CD4-positive, alpha-beta T cell (primary cell): ENCODE measurements around the gene DKK3. TPM values are rescaled to one million over a fixed set of nuclear protein-coding genes. Genes with fewer than 3 reads are reported as not detected.

Source experiments
- ATAC-seq: fragments of 200-7000 bp; cut with Tn5 transposase; one replicate; pipeline ENCODE4 v1.10.0; 2022; ENCODE audit warnings: mild to moderate bottlenecking; ENCODE audit not compliant: poor library complexity
- CTCF ChIA-PET: fragments of 350-600 bp; sonication (Branson Sonifier 250); formaldehyde crosslinking; loops from one replicate; lab custom pipeline; 2021; ENCODE audit warnings: antibody characterized with exemption, inconsistent platforms; lab: Charles Lee
- POLR2A ChIA-PET: fragments of 350-600 bp; sonication (Branson Sonifier 250); formaldehyde crosslinking; loops from one replicate; lab custom pipeline; 2021; ENCODE audit warnings: antibody characterized with exemption, inconsistent platforms; lab: Charles Lee
- DNase-seq, 14 experiments: peaks; one replicate each; pipeline ENCODE4 v3.0.0-alpha.2; 2013 to 2020; ENCODE audit warnings: mixed read lengths in 2 of 14
- H3K27ac ChIP-seq, 2 donors: one replicate each; pipeline versions ENCODE4 v1.5.1 to v1.7.0; 2013; ENCODE audit warnings: low read length in 2 of 2, low read depth in 1 of 2, mild to moderate bottlenecking in 1 of 2
- H3K27me3 ChIP-seq, 2 experiments: 1 replicate in 1 of 2; 2 replicates in 1 of 2; pipeline versions ENCODE4 v1.6.1 to v1.7.0; 2013; ENCODE audit warnings: low read length in 2 of 2, control low read depth in 1 of 2, mild to moderate bottlenecking in 1 of 2, moderate library complexity in 1 of 2; ENCODE audit not compliant: insufficient read depth in 2 of 2, control insufficient read depth in 1 of 2
- H3K36me3 ChIP-seq: one replicate; pipeline ENCODE4 v1.6.1; 2013; ENCODE audit warnings: low read length, control low read depth; ENCODE audit not compliant: insufficient read depth
- H3K4me1 ChIP-seq: one replicate; pipeline ENCODE4 v1.6.1; 2013; ENCODE audit warnings: low read length, control low read depth; ENCODE audit not compliant: insufficient read depth
- H3K4me3 ChIP-seq: one replicate; pipeline ENCODE4 v1.5.1; 2013; ENCODE audit warnings: mild to moderate bottlenecking, low read length, moderate library complexity
- H3K9me3 ChIP-seq, 2 experiments: 1 replicate in 1 of 2; 2 replicates in 1 of 2; pipeline versions ENCODE4 v1.6.1 to v1.7.0; 2013; ENCODE audit warnings: low read length in 2 of 2, mild to moderate bottlenecking in 2 of 2, control low read depth in 1 of 2, moderate library complexity in 1 of 2; ENCODE audit not compliant: control insufficient read depth in 1 of 2, insufficient read depth in 1 of 2
- H3K27ac Mint-ChIP-seq: one replicate; pipeline ENCODE4 v1.8.0; 2020; ENCODE audit warnings: mixed read lengths
- H3K27me3 Mint-ChIP-seq: one replicate; pipeline ENCODE4 v1.8.0; 2021; ENCODE audit warnings: mixed read lengths
- H3K36me3 Mint-ChIP-seq: one replicate; pipeline ENCODE4 v1.8.0; 2021; ENCODE audit warnings: low read depth, mixed read lengths
- H3K4me1 Mint-ChIP-seq: one replicate; pipeline ENCODE4 v1.8.0; 2021; ENCODE audit warnings: low read depth, mixed read lengths
- H3K4me3 Mint-ChIP-seq: one replicate; pipeline ENCODE4 v1.8.0; 2020; ENCODE audit warnings: mild to moderate bottlenecking, mixed read lengths
- H3K9me3 Mint-ChIP-seq: one replicate; pipeline ENCODE4 v1.8.0; 2020; ENCODE audit warnings: mixed read lengths
- CTCF ChIP-seq: fragments of 200-600 bp; IDR thresholded peaks from one replicate; pipeline ENCODE4 v1.8.0; 2022; ENCODE audit warnings: antibody characterized with exemption, mild to moderate bottlenecking
- intact Hi-C, 2 experiments: fragments of 100-400 bp; cut with DNase I in 1 of 2; cut with micrococcal nuclease in 1 of 2; formaldehyde crosslinking; loops; one replicate each; pipeline versions ENCODE4 v1.15.1 to v1.9.0; 2023 to 2025; cut with DNase I, micrococcal nuclease
- total RNA-seq, 174 experiments: library from RNA in 2 of 174; stranded (reverse) in 2 of 174; gene quantifications; one replicate each; pipeline ENCODE4 v1.2.3 and lab custom pipeline; 2021 to 2026

The DKK3 gene
- total RNA-seq, 2 experiments from 2014 or later: 0.61 to 0.71 TPM

- Mint-ChIP-seq H3K27me3 (peaks cover 80% of the 10 kb centered on the region), H3K4me3 (no peak overlapping the region), H3K9me3 (no peaks in the 10 kb centered on the region), H3K36me3 (no peaks in the 10 kb centered on the region), H3K27ac (no peak overlapping the region), H3K4me1 (peaks cover 12% of the 10 kb centered on the region)
- ChIA-PET CTCF (no interaction called here), POLR2A (no interaction called here)
- ATAC-seq (no peak), DNase-seq (no peak)
- no peak for TF ChIP-seq CTCF
- peaks cover 13% of the 10 kb centered on the region for H3K4me1 ChIP-seq
- H3K4me3 ChIP-seq: no peak overlapping the region
- H3K9me3 ChIP-seq: no peaks in the 10 kb centered on the region
- no peaks in the 10 kb centered on the region for H3K36me3 ChIP-seq
- H3K27ac ChIP-seq: no peak overlapping the region
- peaks cover 35 to 52% of the 10 kb centered on the region in 2 experiments for H3K27me3 ChIP-seq
- intact Hi-C loops: no loop called here
Observed at GRCh38 chr11:12005061-12005460, 3.4 kb downstream of the DKK3 start.

- ATAC-seq: no peak
Observed at GRCh38 chr11:12003815-12004214, 4.6 kb downstream of the DKK3 start.

GRCh38 chr11:12003336-12003735 is 5.1 kb downstream of the DKK3 start:
- TF ChIP-seq CTCF: no peak
- intact Hi-C loops: no loop called here
- ChIA-PET POLR2A (no interaction called here), CTCF (no interaction called here)
- H3K27me3 Mint-ChIP-seq: peaks cover 82% of the 10 kb centered on the region
- Histone ChIP-seq H3K27me3 (peaks cover 28 to 46% of the 10 kb centered on the region in 2 experiments), H3K4me3 (no peak overlapping the region), H3K27ac (no peak overlapping the region), H3K4me1 (peaks cover 11% of the 10 kb centered on the region), H3K36me3 (no peaks in the 10 kb centered on the region), H3K9me3 (no peaks in the 10 kb centered on the region)
- H3K27ac Mint-ChIP-seq: no peak overlapping the region
- H3K4me1 Mint-ChIP-seq: peaks cover 13% of the 10 kb centered on the region
- H3K4me3 Mint-ChIP-seq: no peak overlapping the region
- H3K9me3 Mint-ChIP-seq: no peaks in the 10 kb centered on the region
- no peak for ATAC-seq
- H3K36me3 Mint-ChIP-seq: no peaks in the 10 kb centered on the region
- no peak for DNase-seq

More at GRCh38 chr11:12003815-12004214, 4.6 kb downstream of the DKK3 start:
- H3K9me3 Mint-ChIP-seq: no peaks in the 10 kb centered on the region
- H3K36me3 ChIP-seq: no peaks in the 10 kb centered on the region
- TF ChIP-seq CTCF: no peak
- H3K36me3 Mint-ChIP-seq: no peaks in the 10 kb centered on the region
- intact Hi-C loops: no loop called here
- CTCF ChIA-PET: no interaction called here
- H3K27ac Mint-ChIP-seq: no peak overlapping the region
- H3K4me1 Mint-ChIP-seq: peaks cover 8% of the 10 kb centered on the region
- H3K4me3 Mint-ChIP-seq: no peak overlapping the region
- no peak for DNase-seq
- peaks cover 29 to 45% of the 10 kb centered on the region in 2 experiments for H3K27me3 ChIP-seq
- no peak overlapping the region for H3K4me3 ChIP-seq
- no peaks in the 10 kb centered on the region for H3K9me3 ChIP-seq
- H3K27me3 Mint-ChIP-seq: peaks cover 80% of the 10 kb centered on the region
- no peak overlapping the region for H3K27ac ChIP-seq
- POLR2A ChIA-PET: no interaction called here
- peaks cover 12% of the 10 kb centered on the region for H3K4me1 ChIP-seq
